SU-DHL-6 (cell line): ENCODE measurements around the gene VPS33A.

Source experiments
- H2AFZ ChIP-seq: fragments of 200-600 bp; sonication (generic); 2 replicates; pipeline ENCODE4 v1.6.1; 2014; ENCODE audit warnings: low read depth, mild to moderate bottlenecking, moderate library complexity, mixed read lengths, antibody characterized with exemption, low read length; ENCODE audit not compliant: severe bottlenecking
- H3F3A ChIP-seq: fragments of 200-600 bp; shearing (Covaris generic); 2 replicates; pipeline ENCODE4 v1.6.0; 2016; ENCODE audit warnings: antibody characterized with exemption, mild to moderate bottlenecking; ENCODE audit not compliant: insufficient read depth
- H3K27ac ChIP-seq: fragments of 200-600 bp; sonication (generic); 2 replicates; pipeline ENCODE4 v1.5.1; 2016; ENCODE audit warnings: low read depth, mild to moderate bottlenecking, low read length, moderate library complexity, mixed read lengths
- H3K27me3 ChIP-seq: fragments of 200-600 bp; sonication (generic), shearing (Covaris generic); 2 replicates; pipeline ENCODE4 v1.6.0; 2014; ENCODE audit warnings: mild to moderate bottlenecking, low read length
- H3K36me3 ChIP-seq: fragments of 200-600 bp; sonication (generic); 2 replicates; pipeline ENCODE4 v1.6.1; 2014; ENCODE audit warnings: mild to moderate bottlenecking, low read length, mixed read lengths
- H3K4me2 ChIP-seq: fragments of 300-600, 200-600 bp; shearing (Covaris generic), sonication (generic); 2 replicates; pipeline ENCODE4 v1.6.0; 2014; ENCODE audit warnings: low read length, low read depth, mild to moderate bottlenecking; ENCODE audit not compliant: poor library complexity, severe bottlenecking
- H3K4me3 ChIP-seq: fragments of 200-600 bp; sonication (generic); 2 replicates; pipeline ENCODE4 v1.5.1; 2014; ENCODE audit warnings: antibody characterized with exemption, low read length, mild to moderate bottlenecking, mixed read lengths; ENCODE audit not compliant: insufficient read depth, poor library complexity, severe bottlenecking
- H3K79me2 ChIP-seq: fragments of 200-600 bp; sonication (generic); 2 replicates; pipeline ENCODE4 v1.6.1; 2014; ENCODE audit warnings: mild to moderate bottlenecking, low read length, moderate library complexity; ENCODE audit not compliant: insufficient read depth
- H3K9ac ChIP-seq: fragments of 200-600 bp; sonication (generic); 2 replicates; pipeline ENCODE4 v1.7.0; 2014; ENCODE audit warnings: mild to moderate bottlenecking, low read length
- H3K9me2 ChIP-seq: fragments of 200-600 bp; sonication (generic); replicated peaks from 2 replicates; pipeline ENCODE4 v1.6.1; 2014; ENCODE audit warnings: low read length; ENCODE audit not compliant: insufficient read depth
- H3K9me3 ChIP-seq: fragments of 200-600 bp; sonication (generic); 2 replicates; pipeline ENCODE4 v1.6.1; 2014; ENCODE audit warnings: low read length, mixed read lengths; ENCODE audit not compliant: insufficient read depth
- H4K20me1 ChIP-seq: fragments of 200-600 bp; sonication (generic); 2 replicates; pipeline ENCODE4 v1.6.1; 2014; ENCODE audit warnings: low read depth, mild to moderate bottlenecking, antibody characterized with exemption, low read length, moderate library complexity, mixed read lengths
- CTCF ChIP-seq: fragments of 200-600 bp; sonication (generic); IDR thresholded peaks from one replicate; pipeline ENCODE4 v1.5.1; 2017; ENCODE audit warnings: antibody characterized with exemption, mild to moderate bottlenecking, low read length, moderate library complexity; ENCODE audit not compliant: insufficient read depth, poor library complexity, severe bottlenecking
- EZH2phosphoT487 ChIP-seq: fragments of 200-600 bp; sonication (generic), shearing (Covaris generic); conservative IDR thresholded peaks from 2 replicates; pipeline ENCODE4 v1.6.1; 2018; ENCODE audit warnings: mild to moderate bottlenecking, antibody characterized with exemption, low read length, moderate library complexity, mixed read lengths

Gene VPS33A

DNA sequence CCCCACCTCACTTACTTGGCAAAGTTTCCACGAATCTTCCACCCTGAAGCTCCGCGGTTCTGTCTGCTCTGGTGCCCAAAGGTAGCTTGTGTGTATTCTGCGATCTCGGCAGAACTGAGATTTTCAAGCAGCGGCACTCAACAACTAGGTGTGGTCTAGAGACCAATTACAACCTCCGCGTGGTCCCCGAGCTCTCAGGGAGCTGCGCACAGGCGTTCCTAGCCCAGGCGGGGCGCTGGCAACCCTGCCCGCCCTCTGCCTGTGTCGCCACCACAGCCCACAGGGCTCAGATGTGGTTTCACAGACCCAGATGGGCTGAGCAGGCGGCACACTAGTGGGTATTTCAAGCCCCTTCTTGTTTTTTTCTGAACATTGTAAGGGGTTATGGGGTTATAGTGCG is 39.0 kb downstream of the VPS33A start:
- Histone ChIP-seq H3K4me2 (no peak overlapping the region), H3K27ac (no peak overlapping the region), H3K9ac (no peak overlapping the region)

GRCh38 chr12:122226366-122227125 is 39.7 kb downstream of the VPS33A start:
- Histone ChIP-seq H4K20me1 (no peaks in the 10 kb centered on the region), H3K79me2 (peaks cover 27% of the 10 kb centered on the region), H3F3A (peaks cover 3% of the 10 kb centered on the region; the same call in 1 of the 2 replicates), H3K36me3 (no peaks in the 10 kb centered on the region), H3K4me3 (peak overlapping the region; percentile 48), H3K4me2 (peak overlapping the region; percentile 56), H3K27ac (no peak overlapping the region), H2AFZ (peak overlapping the region; percentile 44), H3K27me3 (no peaks in the 10 kb centered on the region), H3K9me3 (no peaks in the 10 kb centered on the region), H3K9me2 (no peaks in the 10 kb centered on the region), H3K9ac (peak overlapping the region; percentile 51)
- TF ChIP-seq EZH2phosphoT487 (no peak), CTCF (no peak)

More for the DNA sequence above, 39.0 kb downstream of the VPS33A start:
- Histone ChIP-seq H2AFZ (no peak overlapping the region), H3F3A (peaks cover 3% of the 10 kb centered on the region; the same call in 1 of the 2 replicates), H3K9me3 (no peaks in the 10 kb centered on the region), H3K9me2 (no peaks in the 10 kb centered on the region), H3K27me3 (no peaks in the 10 kb centered on the region), H3K36me3 (no peaks in the 10 kb centered on the region), H4K20me1 (no peaks in the 10 kb centered on the region), H3K4me3 (no peak overlapping the region), H3K79me2 (peaks cover 21% of the 10 kb centered on the region)
- TF ChIP-seq CTCF, result no peak
- no peak for TF ChIP-seq EZH2phosphoT487

GRCh38 chr12:122225683-122226365 is 40.5 kb downstream of the VPS33A start, which contains the start of gene DIABLO:
Gene DIABLO (minus strand): TSS chr12:122226052. CDS start chr12:122226014, 38 bp downstream.
- Histone ChIP-seq H3K9ac (peak within 1 kb of the TSS; percentile 76), H3K9me2 (no peaks in the 10 kb centered on the region), H3F3A (peaks cover 6% of the 10 kb centered on the region; the same call in 1 of the 2 replicates), H3K27ac (peak within 1 kb of the TSS; percentile 70), H3K9me3 (no peaks in the 10 kb centered on the region), H3K4me2 (peak within 1 kb of the TSS; percentile 81), H3K36me3 (no peaks in the 10 kb centered on the region), H3K4me3 (peak within 1 kb of the TSS; percentile 88), H4K20me1 (no peaks in the 10 kb centered on the region; the same call in 1 of the 2 replicates), H3K79me2 (peaks cover 33% of the 10 kb centered on the region), H3K27me3 (no peaks in the 10 kb centered on the region), H2AFZ (peak within 1 kb of the TSS; percentile 64)
- no peak for TF ChIP-seq EZH2phosphoT487
- no peak for TF ChIP-seq CTCF
